ENCODE measurements around the gene TPRX1. TPM values are rescaled to one million over a fixed set of nuclear protein-coding genes. Genes with fewer than 3 reads are reported as not detected.

TPRX1 gene
- total RNA-seq, 1 donor from 2014 or later = not detected

- no peak overlapping the region for H3K4me3 ChIP-seq
- intact Hi-C loops (cut with DNase I) = no loop called here
- no peaks in the 10 kb centered on the region for H3K4me1 ChIP-seq
- DNase-seq (ENCODE audit: extremely low spot score in 2 of 2) = no peak
- TF ChIP-seq POLR2AphosphoS5 (IDR thresholded peaks at IDR 0.05; ENCODE audit: insufficient read depth in 1 of 2, low read depth in 1 of 2) (no peak), CTCF (IDR thresholded peaks at IDR 0.05) (no peak), POLR2A (IDR thresholded peaks at IDR 0.05) (no peak)
- no peaks in the 10 kb centered on the region for H3K9me3 ChIP-seq
- H3K27me3 ChIP-seq = no peaks in the 10 kb centered on the region
- H3K27ac ChIP-seq = no peak overlapping the region
- H3K36me3 ChIP-seq = peaks cover 4 to 74% of the 10 kb centered on the region in 2 donors
These were observed 48.4 kb downstream of the TPRX1 start for GRCh38 chr19:47755762-47756626.

- Histone ChIP-seq H3K4me3 (no peak overlapping the region), H3K27ac (no peak overlapping the region), H3K9me3 (no peaks in the 10 kb centered on the region), H3K36me3 (peaks cover 4 to 82% of the 10 kb centered on the region in 2 donors), H3K4me1 (no peaks in the 10 kb centered on the region), H3K27me3 (no peaks in the 10 kb centered on the region)
- intact Hi-C loops (cut with DNase I) = no loop called here
- no peak for TF ChIP-seq POLR2A (IDR thresholded peaks at IDR 0.05)
- no peak for TF ChIP-seq CTCF (IDR thresholded peaks at IDR 0.05)
- TF ChIP-seq POLR2AphosphoS5 (IDR thresholded peaks at IDR 0.05; ENCODE audit: insufficient read depth in 1 of 2, low read depth in 1 of 2) = no peak
- DNase-seq (ENCODE audit: extremely low spot score in 2 of 2) = no peak
These were observed 49.1 kb downstream of the TPRX1 start for GRCh38 chr19:47755065-47755761.

GRCh38 chr19:47754206-47755064 lies 49.9 kb downstream of the TPRX1 start:
- Histone ChIP-seq H3K9me3 (no peaks in the 10 kb centered on the region), H3K4me3 (no peak overlapping the region), H3K36me3 (peaks cover 4 to 90% of the 10 kb centered on the region in 2 donors), H3K4me1 (peaks cover 4% of the 10 kb centered on the region), H3K27me3 (no peaks in the 10 kb centered on the region), H3K27ac (no peak overlapping the region)
- DNase-seq (ENCODE audit: extremely low spot score in 2 of 2) = no peak
- intact Hi-C loops (cut with DNase I) = loop anchor here (5.0 kb wide), 1 partner anchor 38 kb away; no protein-coding TSS in a partner anchor
- TF ChIP-seq CTCF (IDR thresholded peaks at IDR 0.05) = no peak
- no peak for TF ChIP-seq POLR2A (IDR thresholded peaks at IDR 0.05)
- TF ChIP-seq POLR2AphosphoS5 (IDR thresholded peaks at IDR 0.05; ENCODE audit: insufficient read depth in 1 of 2, low read depth in 1 of 2) = no peak

GRCh38 chr19:47752440-47753211 lies 51.7 kb downstream of the TPRX1 start:
- H3K27me3 ChIP-seq = no peaks in the 10 kb centered on the region
- H3K36me3 ChIP-seq = peaks cover 4 to 99% of the 10 kb centered on the region in 2 donors
- H3K9me3 ChIP-seq = no peaks in the 10 kb centered on the region
- H3K4me3 ChIP-seq = no peak overlapping the region
- no peak overlapping the region for H3K27ac ChIP-seq
- no peak for DNase-seq (ENCODE audit: extremely low spot score in 2 of 2)
- intact Hi-C loops (cut with DNase I) = loop anchor here (5.0 kb wide), 1 partner anchor 40 kb away; no protein-coding TSS in a partner anchor
- TF ChIP-seq POLR2A (IDR thresholded peaks at IDR 0.05) = no peak
- TF ChIP-seq CTCF (IDR thresholded peaks at IDR 0.05) = no peak
- TF ChIP-seq POLR2AphosphoS5 (IDR thresholded peaks at IDR 0.05; ENCODE audit: insufficient read depth in 1 of 2, low read depth in 1 of 2) = no peak
- H3K4me1 ChIP-seq = peaks cover 22% of the 10 kb centered on the region

All from vagina (tissue), 2 donors.